GM19372 (cell line): ENCODE measurements around the gene NPAS3.

Source experiments
- ATAC-seq: cut with Tn5 transposase; IDR thresholded peaks from one replicate; pipeline ENCODE4 v1.9.1; 2021; ENCODE audit warnings: mild to moderate bottlenecking, low read depth, moderate library complexity; ENCODE audit not compliant: unreplicated experiment

The NPAS3 gene

GRCh38 chr14:32940066-32940651 is 1.5 kb downstream of the NPAS3 start:
- no peak for ATAC-seq

- ATAC-seq, result no peak
These were observed 2.3 kb downstream of the NPAS3 start for GRCh38 chr14:32940711-32941667.

GRCh38 chr14:32941668-32942065 is 3.0 kb downstream of the NPAS3 start:
- ATAC-seq, result no peak

- no peak for ATAC-seq
These were observed 8.4 kb downstream of the NPAS3 start for GRCh38 chr14:32947081-32947480.

GRCh38 chr14:32947792-32948191 is 9.1 kb downstream of the NPAS3 start:
- ATAC-seq, result no peak

- no peak for ATAC-seq
These were observed 11.9 kb downstream of the NPAS3 start for GRCh38 chr14:32950584-32950983.

GRCh38 chr14:32967421-32967820 is 28.7 kb downstream of the NPAS3 start:
- ATAC-seq, result no peak

- no peak for ATAC-seq
These were observed 30.4 kb downstream of the NPAS3 start for GRCh38 chr14:32968972-32969544.

- no peak for ATAC-seq
These were observed 39.2 kb downstream of the NPAS3 start for GRCh38 chr14:32977913-32978312.

- ATAC-seq, result no peak
These were observed 40.1 kb downstream of the NPAS3 start for GRCh38 chr14:32978691-32979255.

GRCh38 chr14:32980178-32980901 is 41.7 kb downstream of the NPAS3 start:
- no peak for ATAC-seq

GRCh38 chr14:32980902-32981501 is 42.3 kb downstream of the NPAS3 start:
- ATAC-seq, result no peak

- ATAC-seq, result no peak
These were observed 45.7 kb downstream of the NPAS3 start for GRCh38 chr14:32984241-32984930.

GRCh38 chr14:32985866-32986265 is 47.2 kb downstream of the NPAS3 start:
- no peak for ATAC-seq

GRCh38 chr14:32986791-32987540 is 48.3 kb downstream of the NPAS3 start:
- ATAC-seq, result no peak

GRCh38 chr14:32991691-32992090 is 53.0 kb downstream of the NPAS3 start:
- ATAC-seq, result no peak

GRCh38 chr14:32993921-32994320 is 55.2 kb downstream of the NPAS3 start:
- no peak for ATAC-seq

- ATAC-seq, result no peak
These were observed 57.7 kb downstream of the NPAS3 start for GRCh38 chr14:32996343-32996742.

- ATAC-seq, result no peak
These were observed 59.8 kb downstream of the NPAS3 start for GRCh38 chr14:32998433-32998832.
